Measurements from ENCODE around the gene SURF1.

The SURF1 gene

GRCh38 chr9:133353548-133353947, 2.7 kb downstream of the SURF1 start:
- DNase-seq (ENCODE audit: low read depth): no peak
- H3K4me3 ChIP-seq (ENCODE audit: low read length): no peak overlapping the region
- no peak for TF ChIP-seq CTCF (conservative IDR thresholded peaks at IDR 0.05; ENCODE audit: low read length)

DNA sequence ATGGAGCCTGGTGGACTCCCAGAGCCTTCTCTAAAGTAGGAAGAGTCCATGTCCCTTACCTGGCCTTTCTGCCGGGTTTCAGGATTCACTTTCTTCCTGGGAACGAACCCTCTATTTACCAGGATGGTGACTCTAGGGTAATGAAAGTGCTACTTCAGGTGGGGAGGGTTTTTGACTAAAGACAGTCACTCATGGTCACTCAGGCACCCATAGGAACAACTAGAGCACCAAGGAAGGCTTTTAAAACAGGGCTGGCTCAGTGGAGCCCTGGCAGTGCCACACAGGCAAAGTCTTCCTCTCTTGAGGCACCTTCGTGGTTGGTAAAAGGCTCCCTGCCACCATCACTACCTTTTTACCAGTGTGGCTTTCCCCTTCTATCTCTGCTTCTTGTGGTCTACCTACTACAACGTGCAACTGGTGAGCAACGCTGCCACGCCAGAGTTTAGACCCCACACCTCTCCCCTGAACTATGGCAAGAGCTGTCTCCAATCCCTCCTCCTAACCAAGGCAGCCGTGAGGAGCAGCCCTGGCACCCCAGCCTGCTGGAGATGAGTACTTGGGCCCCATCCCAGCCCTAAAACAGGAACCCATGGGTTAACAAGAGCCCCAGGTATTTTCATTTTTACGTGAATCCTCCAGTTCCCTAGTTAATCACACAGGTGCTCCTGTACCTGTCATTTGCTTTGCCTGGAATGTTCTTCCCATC, 3.5 kb downstream of the SURF1 start:
- no peak for DNase-seq (ENCODE audit: low read depth)
- TF ChIP-seq CTCF (conservative IDR thresholded peaks at IDR 0.05; ENCODE audit: low read length): no peak
- H3K4me3 ChIP-seq (ENCODE audit: low read length): no peak overlapping the region

- no peak overlapping the region for H3K4me3 ChIP-seq (ENCODE audit: low read length)
- DNase-seq (ENCODE audit: low read depth): peak; percentile 65
- peak; percentile 66 for TF ChIP-seq CTCF (conservative IDR thresholded peaks at IDR 0.05; ENCODE audit: low read length)
Measured at GRCh38 chr9:133351908-133352634, 4.2 kb downstream of the SURF1 start.

GRCh38 chr9:133351526-133351907, 4.8 kb downstream of the SURF1 start:
- H3K4me3 ChIP-seq (ENCODE audit: low read length): no peak overlapping the region
- no peak for TF ChIP-seq CTCF (conservative IDR thresholded peaks at IDR 0.05; ENCODE audit: low read length)
- DNase-seq (ENCODE audit: low read depth): no peak

DNA sequence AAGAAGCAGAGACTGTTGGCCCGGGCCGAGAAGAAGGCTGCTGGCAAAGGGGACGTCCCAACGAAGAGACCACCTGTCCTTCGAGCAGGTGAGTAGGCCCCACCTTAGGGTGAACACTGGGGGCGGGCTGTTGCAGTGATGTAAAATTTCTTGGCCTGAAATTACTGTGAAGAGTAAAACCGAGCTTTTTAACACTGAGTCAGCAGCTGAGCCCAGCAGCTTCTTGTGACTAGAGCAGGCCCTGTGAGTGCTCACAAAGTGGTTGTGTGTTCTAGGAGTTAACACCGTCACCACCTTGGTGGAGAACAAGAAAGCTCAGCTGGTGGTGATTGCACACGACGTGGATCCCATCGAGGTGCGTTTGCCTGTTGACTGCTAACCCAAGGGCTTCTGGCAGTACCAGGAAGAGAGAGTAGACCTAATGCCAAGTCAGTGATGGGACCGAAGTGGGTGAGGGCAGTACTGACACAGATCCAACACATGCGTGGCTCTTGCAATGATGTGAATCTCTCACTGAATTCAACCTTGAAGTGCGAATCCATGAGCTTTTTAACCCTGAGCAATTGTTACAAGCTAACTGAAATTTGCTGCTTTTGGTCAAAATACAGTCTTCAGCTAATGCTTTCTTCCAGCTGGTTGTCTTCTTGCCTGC, 6.2 kb downstream of the SURF1 start:
- H3K4me3 ChIP-seq (ENCODE audit: low read length): no peak overlapping the region
- TF ChIP-seq CTCF (conservative IDR thresholded peaks at IDR 0.05; ENCODE audit: low read length): no peak
- no peak for DNase-seq (ENCODE audit: low read depth)

GRCh38 chr9:133348718-133349573, 7.3 kb downstream of the SURF1 start:
- peak overlapping the region; percentile 100 for H3K4me3 ChIP-seq (ENCODE audit: low read length)
- no peak for TF ChIP-seq CTCF (conservative IDR thresholded peaks at IDR 0.05; ENCODE audit: low read length)
- no peak for DNase-seq (ENCODE audit: low read depth)

Data from AG10803 (cell line).